ENCODE measurements around the gene NBEAL2. TPM values are rescaled to one million over a fixed set of nuclear protein-coding genes. Genes with fewer than 3 reads are reported as not detected.

NBEAL2 gene
- total and polyA plus RNA-seq, 2 of the 8 experiments (the other 6 are each of a cell fraction or from before 2014, with no cell fraction given) = 27.3 to 46.9 TPM

- Histone ChIP-seq H3K14ac (ENCODE audit: insufficient read length) (no peak overlapping the region), H2BK15ac (ENCODE audit: low read length) (no peak overlapping the region), H3K4me3 (ENCODE audit: extremely low read depth in 1 of 4, insufficient read depth in 2 of 4, low read depth in 3 of 4, low read length in 4 of 4) (no peak overlapping the region), H3K4me2 (ENCODE audit: insufficient read depth in 1 of 2, low read depth in 2 of 2, low read length in 2 of 2) (no peak overlapping the region), H4K20me1 (replicated peaks in 1 of 2; ENCODE audit: control insufficient read depth in 1 of 2, insufficient read depth in 2 of 2, low read length in 2 of 2) (no peaks in the 10 kb centered on the region), H4K8ac (ENCODE audit: extremely low read depth, insufficient read depth, low read length) (no peak overlapping the region), H3K4me1 (replicated peaks in 1 of 4; ENCODE audit: control insufficient read depth in 3 of 4, insufficient read depth in 4 of 4, low read length in 3 of 4) (no peaks in the 10 kb centered on the region), H3K23ac (ENCODE audit: insufficient read length) (no peak overlapping the region), H2AFZ (ENCODE audit: low read length) (no peak overlapping the region), H3K18ac (ENCODE audit: extremely low read depth, low read length) (no peak overlapping the region), H3K4ac (replicated peaks; ENCODE audit: insufficient read length, low read depth, low read length) (no peak overlapping the region), H3K79me2 (ENCODE audit: control insufficient read depth in 1 of 2, insufficient read depth in 2 of 2, low read length in 2 of 2) (no peaks in the 10 kb centered on the region), H2BK12ac (ENCODE audit: low read depth, low read length) (no peak overlapping the region), H2AK5ac (ENCODE audit: low read depth, low read length) (no peak overlapping the region), H3K27me3 (replicated peaks in 1 of 4; ENCODE audit: control insufficient read depth in 3 of 4, extremely low read depth in 1 of 4, insufficient read depth in 3 of 4, low read length in 3 of 4) (no peaks in the 10 kb centered on the region), H3K56ac (replicated peaks; ENCODE audit: insufficient read length, low read depth, low read length) (no peak overlapping the region), H3K79me1 (ENCODE audit: low read depth, low read length) (no peaks in the 10 kb centered on the region), H4K91ac (replicated peaks; ENCODE audit: insufficient read length, low read length) (no peak overlapping the region), H3K27ac (ENCODE audit: low read depth, low read length) (no peak overlapping the region), H3K23me2 (ENCODE audit: low read depth, low read length) (no peaks in the 10 kb centered on the region; the same call in 1 of the 2 replicates), H3K9ac (replicated peaks in 1 of 4; ENCODE audit: extremely low read depth in 1 of 4, low read depth in 3 of 4, low read length in 3 of 4) (no peak overlapping the region), H4K5ac (ENCODE audit: insufficient read length, low read depth, low read length) (no peak overlapping the region), H2BK20ac (ENCODE audit: low read length) (no peak overlapping the region), H3K36me3 (ENCODE audit: control insufficient read depth in 2 of 4, insufficient read depth in 4 of 4, low read length in 3 of 4) (peaks cover 0 to 46% (median 28%) of the 10 kb centered on the region in 4 experiments; a peak in 6 of 8 replicates), H3K9me3 (ENCODE audit: insufficient read depth in 2 of 2, low read depth in 1 of 2, low read length in 1 of 2) (no peaks in the 10 kb centered on the region), H2BK5ac (ENCODE audit: low read depth, low read length) (no peak overlapping the region), H2BK120ac (replicated peaks; ENCODE audit: low read depth, low read length) (no peak overlapping the region)
- FAIRE-seq (no peak), DNase-seq (ENCODE audit: low read depth in 1 of 2, low spot score in 2 of 2) (no peak)
- ChIA-PET CTCF (ENCODE audit: partially characterized antibody) (interaction anchor here (0.5 to 1.0 kb wide), 2 partner anchors 327 to 430 kb away, joined by 3 read pairs; no protein-coding TSS in a partner anchor), POLR2A (ENCODE audit: partially characterized antibody) (no interaction called here)
- WGBS, 2 experiments (ENCODE audit: extremely low coverage in 1 of 2, insufficient coverage in 1 of 2, insufficient read length in 1 of 2, insufficient replicate concordance in 2 of 2, low coverage in 1 of 2, low lambda C conversion rate in 2 of 2, missing lambda C conversion rate in 1 of 2) = 92% methylated on average over 2 of the region's 2 CpGs; no CpG with 5 or more reads in 1 of the 2 experiments
- TF ChIP-seq MAX (IDR thresholded peaks at IDR 0.05) = no peak
- no peak for TF ChIP-seq JUND (IDR thresholded peaks at IDR 0.05; ENCODE audit: low read length)
- no peak for TF ChIP-seq E2F6 (IDR thresholded peaks at IDR 0.05)
- TF ChIP-seq CEBPB (IDR thresholded peaks at IDR 0.05; ENCODE audit: low read depth, low read length) = no peak
- TF ChIP-seq SP4 (IDR thresholded peaks at IDR 0.05; ENCODE audit: low read length) = no peak
- TF ChIP-seq EP300 (IDR thresholded peaks at IDR 0.05; ENCODE audit: borderline replicate concordance in 1 of 2, low read depth in 2 of 2, low read length in 2 of 2) = no peak
- no peak for TF ChIP-seq CHD2 (IDR thresholded peaks at IDR 0.05; ENCODE audit: low read length)
- no peak for TF ChIP-seq RNF2 (IDR thresholded peaks at IDR 0.05; ENCODE audit: borderline replicate concordance, low read depth, low read length, missing control alignments, poor library complexity, severe bottlenecking)
- no peak for TF ChIP-seq NRF1 (IDR thresholded peaks at IDR 0.05; ENCODE audit: low read depth, low read length)
Measured at GRCh38 chr3:47035645-47036044, 56.2 kb downstream of the NBEAL2 start.
